DOHH2 (cell line): ENCODE data around the gene SLC8A1.

Source experiments
- H3F3A ChIP-seq: fragments of 200-600 bp; sonication (generic), shearing (Covaris generic); 2 replicates; pipeline ENCODE4 v1.6.0; 2016; ENCODE audit warnings: antibody characterized with exemption, mild to moderate bottlenecking; ENCODE audit not compliant: control insufficient read depth, insufficient read depth
- H3K27ac ChIP-seq: fragments of 200-600 bp; sonication (generic); 2 replicates; pipeline ENCODE4 v1.5.1; 2014; ENCODE audit warnings: low read depth, mild to moderate bottlenecking, low read length, moderate library complexity
- H3K27me3 ChIP-seq: fragments of 200-600 bp; sonication (generic); 2 replicates; pipeline ENCODE4 v1.6.1; 2014; ENCODE audit warnings: mild to moderate bottlenecking, low read length, mixed read lengths; ENCODE audit not compliant: control insufficient read depth
- H3K36me3 ChIP-seq: fragments of 200-600 bp; sonication (generic); 2 replicates; pipeline ENCODE4 v1.6.1; 2014; ENCODE audit warnings: mild to moderate bottlenecking, low read length, moderate library complexity, mixed read lengths; ENCODE audit not compliant: control insufficient read depth
- H3K4me1 ChIP-seq: fragments of 200-600 bp; sonication (generic); 2 replicates; pipeline ENCODE4 v1.6.1; 2014; ENCODE audit warnings: mild to moderate bottlenecking, low read length, mixed read lengths; ENCODE audit not compliant: control insufficient read depth
- H3K4me2 ChIP-seq: fragments of 200-600 bp; sonication (generic); 2 replicates; pipeline ENCODE4 v1.6.0; 2014; ENCODE audit warnings: mild to moderate bottlenecking, low read length, moderate library complexity
- H3K4me3 ChIP-seq: fragments of 200-600 bp; sonication (generic); 2 replicates; pipeline ENCODE4 v1.5.1; 2014; ENCODE audit warnings: mild to moderate bottlenecking, low read length, mixed read lengths
- H3K79me2 ChIP-seq: fragments of 200-600 bp; sonication (generic); 2 replicates; pipeline ENCODE4 v1.6.1; 2014; ENCODE audit warnings: mild to moderate bottlenecking, low read length, mixed read lengths; ENCODE audit not compliant: control insufficient read depth
- H3K9me2 ChIP-seq: fragments of 200-600 bp; sonication (generic); replicated peaks from 2 replicates; pipeline ENCODE4 v1.6.1; 2014; ENCODE audit warnings: mild to moderate bottlenecking, low read length, mixed read lengths; ENCODE audit not compliant: control insufficient read depth
- H3K9me3 ChIP-seq: fragments of 200-600 bp; sonication (generic); 2 replicates; pipeline ENCODE4 v1.6.1; 2014; ENCODE audit warnings: antibody characterized with exemption, low read length, mixed read lengths; ENCODE audit not compliant: control insufficient read depth, insufficient read depth
- H4K20me1 ChIP-seq: fragments of 200-600 bp; sonication (generic); 2 replicates; pipeline ENCODE4 v1.6.0; 2014; ENCODE audit warnings: low read depth, mild to moderate bottlenecking, antibody characterized with exemption, low read length, moderate library complexity; ENCODE audit not compliant: control insufficient read depth, insufficient read depth
- CTCF ChIP-seq: fragments of 200-600 bp; sonication (generic); IDR thresholded peaks from one replicate; pipeline ENCODE4 v1.5.1; 2014; ENCODE audit warnings: antibody characterized with exemption, mild to moderate bottlenecking, low read depth, low read length; ENCODE audit not compliant: poor library complexity, severe bottlenecking
- EZH2phosphoT487 ChIP-seq: fragments of 200-600 bp; sonication (generic); IDR thresholded peaks from 2 replicates; pipeline ENCODE4 v1.6.1; 2017; ENCODE audit warnings: borderline replicate concordance, mild to moderate bottlenecking, antibody characterized with exemption, low read length, moderate library complexity, mixed read lengths

SLC8A1 gene

GRCh38 chr2:40304340-40304739 lies 147.6 kb downstream of the SLC8A1 start:
- TF ChIP-seq CTCF (no peak), EZH2phosphoT487 (no peak)
- Histone ChIP-seq H3K4me1 (peaks cover 19% of the 10 kb centered on the region), H3K9me3 (no peaks in the 10 kb centered on the region), H3K79me2 (peaks cover 9% of the 10 kb centered on the region; the same call in 1 of the 2 replicates), H3F3A (no peaks in the 10 kb centered on the region), H3K36me3 (peaks cover 2% of the 10 kb centered on the region; the same call in 1 of the 2 replicates), H3K27me3 (no peaks in the 10 kb centered on the region), H3K4me2 (no peak overlapping the region), H4K20me1 (no peaks in the 10 kb centered on the region), H3K27ac (no peak overlapping the region), H3K9me2 (no peaks in the 10 kb centered on the region), H3K4me3 (no peak overlapping the region)

GRCh38 chr2:40303746-40304145 lies 148.1 kb downstream of the SLC8A1 start:
- Histone ChIP-seq H3K79me2 (peaks cover 9% of the 10 kb centered on the region; the same call in 1 of the 2 replicates), H3K27me3 (no peaks in the 10 kb centered on the region), H3K36me3 (peaks cover 2% of the 10 kb centered on the region; the same call in 1 of the 2 replicates), H3K27ac (no peak overlapping the region), H3K4me3 (no peak overlapping the region), H3F3A (no peaks in the 10 kb centered on the region), H3K9me3 (no peaks in the 10 kb centered on the region), H4K20me1 (no peaks in the 10 kb centered on the region), H3K4me2 (no peak overlapping the region), H3K9me2 (no peaks in the 10 kb centered on the region), H3K4me1 (peaks cover 19% of the 10 kb centered on the region)
- TF ChIP-seq EZH2phosphoT487: no peak
- TF ChIP-seq CTCF: no peak

DNA sequence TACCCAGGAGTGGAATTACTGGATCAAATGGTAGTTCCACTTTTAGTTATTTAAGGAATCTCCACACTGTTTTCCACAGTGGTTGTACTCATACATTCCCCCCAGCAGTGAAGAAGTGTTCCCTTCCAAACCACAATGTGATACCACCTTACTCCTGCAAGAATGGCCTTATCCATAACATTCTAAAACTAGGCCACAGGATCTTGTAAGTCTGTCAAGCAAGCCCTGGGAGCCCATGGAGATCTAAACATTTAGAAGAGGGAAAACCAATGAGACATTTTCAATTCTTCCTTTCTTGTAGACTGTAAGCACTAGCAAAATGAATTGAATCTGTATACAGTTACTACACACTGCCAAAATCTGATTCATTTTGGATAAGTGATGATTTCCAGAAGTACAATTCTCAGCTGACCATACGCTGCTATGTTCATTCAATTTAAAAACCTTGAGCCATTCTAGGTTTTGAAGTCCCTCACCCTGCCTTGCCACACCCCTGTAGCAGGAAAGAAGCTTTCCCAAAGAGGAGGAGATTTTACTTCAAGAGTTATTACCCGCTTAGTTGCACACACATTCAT lies 149.1 kb downstream of the SLC8A1 start:
- no peaks in the 10 kb centered on the region for H3K27me3 ChIP-seq
- H3K36me3 ChIP-seq: peaks cover 2% of the 10 kb centered on the region; the same call in 1 of the 2 replicates
- H4K20me1 ChIP-seq: no peaks in the 10 kb centered on the region
- no peaks in the 10 kb centered on the region for H3F3A ChIP-seq
- TF ChIP-seq EZH2phosphoT487: no peak
- no peak for TF ChIP-seq CTCF
- no peaks in the 10 kb centered on the region for H3K9me2 ChIP-seq
- no peaks in the 10 kb centered on the region for H3K9me3 ChIP-seq
- no peak overlapping the region for H3K4me2 ChIP-seq
- H3K4me3 ChIP-seq: no peak overlapping the region
- H3K79me2 ChIP-seq: peaks cover 9% of the 10 kb centered on the region; the same call in 1 of the 2 replicates
- no peak overlapping the region for H3K27ac ChIP-seq
- H3K4me1 ChIP-seq: peaks cover 19% of the 10 kb centered on the region
